ENCODE measurements around the gene PPARGC1A. TPM values are rescaled to one million over a fixed set of nuclear protein-coding genes. Genes with fewer than 3 reads are reported as not detected.

Gene PPARGC1A
- total and polyA plus RNA-seq, 8 donors: 3.8 to 9.2 (median 5.1) TPM

DNA sequence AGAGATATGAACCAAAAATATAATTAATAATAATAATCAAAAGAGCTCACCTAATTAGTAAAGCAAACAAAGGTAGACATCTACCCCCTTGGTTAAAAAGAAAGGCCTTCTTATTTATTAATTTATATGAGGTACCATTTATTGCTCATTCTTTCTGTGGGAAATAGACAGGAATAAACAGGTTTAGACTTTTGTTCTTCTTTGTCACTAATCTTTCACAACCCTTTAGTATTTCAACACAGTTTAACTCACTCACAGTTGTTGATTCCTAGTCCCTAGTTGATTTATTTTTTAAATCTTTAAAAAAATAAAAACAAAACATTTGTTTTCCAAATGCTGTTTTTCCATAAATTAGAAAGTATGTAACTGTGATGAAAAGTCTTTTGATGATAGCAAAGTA lies 5.6 kb downstream of the PPARGC1A start:
- Histone ChIP-seq H3K27me3 (no peaks in the 10 kb centered on the region), H3K9me3 (no peaks in the 10 kb centered on the region), H3K4me3 (no peak overlapping the region), H3K4me1 (peaks cover 0 to 8% of the 10 kb centered on the region in 2 donors), H3K36me3 (no peaks in the 10 kb centered on the region), H3K27ac (no peak overlapping the region)
- TF ChIP-seq, protein P1, sequence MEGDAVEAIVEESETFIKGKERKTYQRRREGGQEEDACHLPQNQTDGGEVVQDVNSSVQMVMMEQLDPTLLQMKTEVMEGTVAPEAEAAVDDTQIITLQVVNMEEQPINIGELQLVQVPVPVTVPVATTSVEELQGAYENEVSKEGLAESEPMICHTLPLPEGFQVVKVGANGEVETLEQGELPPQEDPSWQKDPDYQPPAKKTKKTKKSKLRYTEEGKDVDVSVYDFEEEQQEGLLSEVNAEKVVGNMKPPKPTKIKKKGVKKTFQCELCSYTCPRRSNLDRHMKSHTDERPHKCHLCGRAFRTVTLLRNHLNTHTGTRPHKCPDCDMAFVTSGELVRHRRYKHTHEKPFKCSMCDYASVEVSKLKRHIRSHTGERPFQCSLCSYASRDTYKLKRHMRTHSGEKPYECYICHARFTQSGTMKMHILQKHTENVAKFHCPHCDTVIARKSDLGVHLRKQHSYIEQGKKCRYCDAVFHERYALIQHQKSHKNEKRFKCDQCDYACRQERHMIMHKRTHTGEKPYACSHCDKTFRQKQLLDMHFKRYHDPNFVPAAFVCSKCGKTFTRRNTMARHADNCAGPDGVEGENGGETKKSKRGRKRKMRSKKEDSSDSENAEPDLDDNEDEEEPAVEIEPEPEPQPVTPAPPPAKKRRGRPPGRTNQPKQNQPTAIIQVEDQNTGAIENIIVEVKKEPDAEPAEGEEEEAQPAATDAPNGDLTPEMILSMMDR (IDR thresholded peaks at IDR 0.05): no peak
- intact Hi-C loops (cut with DNase I): no loop called here
- ATAC-seq (no peak), DNase-seq (no peak)

DNA sequence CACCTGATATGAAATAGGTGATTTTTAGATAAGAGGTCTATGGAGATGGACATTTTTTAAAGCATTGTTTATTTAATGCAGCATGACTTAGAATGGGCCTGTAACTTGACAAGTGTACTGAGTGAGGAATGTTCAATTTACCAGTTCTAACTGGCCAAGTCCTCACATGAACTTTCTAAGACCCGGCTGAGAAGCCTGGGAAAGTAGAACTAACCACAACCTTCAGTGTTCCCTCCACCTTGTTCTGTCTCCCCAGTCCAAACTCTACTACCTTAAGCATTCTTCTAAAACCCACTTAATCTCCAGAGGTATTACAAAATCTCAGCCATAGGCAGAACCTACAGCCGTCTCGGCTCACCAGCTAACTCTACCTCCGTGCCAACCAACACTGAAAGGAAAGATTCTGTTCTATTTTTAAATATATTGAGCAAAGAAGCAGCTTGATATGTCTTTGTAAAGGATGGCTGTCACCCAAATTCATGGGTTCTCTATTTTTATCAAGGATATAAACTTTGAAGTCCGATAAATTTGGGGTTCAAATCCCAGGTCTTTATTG lies 6.8 kb downstream of the PPARGC1A start:
- peak; percentile 35 for ATAC-seq
- TF ChIP-seq, protein P1 (IDR thresholded peaks at IDR 0.05): no peak
- Histone ChIP-seq H3K27me3 (no peaks in the 10 kb centered on the region), H3K9me3 (no peaks in the 10 kb centered on the region), H3K27ac (no peak overlapping the region), H3K4me3 (no peak overlapping the region), H3K4me1 (peaks cover 0 to 8% of the 10 kb centered on the region in 2 donors), H3K36me3 (no peaks in the 10 kb centered on the region)
- no peak for DNase-seq
- intact Hi-C loops (cut with DNase I): no loop called here

DNA sequence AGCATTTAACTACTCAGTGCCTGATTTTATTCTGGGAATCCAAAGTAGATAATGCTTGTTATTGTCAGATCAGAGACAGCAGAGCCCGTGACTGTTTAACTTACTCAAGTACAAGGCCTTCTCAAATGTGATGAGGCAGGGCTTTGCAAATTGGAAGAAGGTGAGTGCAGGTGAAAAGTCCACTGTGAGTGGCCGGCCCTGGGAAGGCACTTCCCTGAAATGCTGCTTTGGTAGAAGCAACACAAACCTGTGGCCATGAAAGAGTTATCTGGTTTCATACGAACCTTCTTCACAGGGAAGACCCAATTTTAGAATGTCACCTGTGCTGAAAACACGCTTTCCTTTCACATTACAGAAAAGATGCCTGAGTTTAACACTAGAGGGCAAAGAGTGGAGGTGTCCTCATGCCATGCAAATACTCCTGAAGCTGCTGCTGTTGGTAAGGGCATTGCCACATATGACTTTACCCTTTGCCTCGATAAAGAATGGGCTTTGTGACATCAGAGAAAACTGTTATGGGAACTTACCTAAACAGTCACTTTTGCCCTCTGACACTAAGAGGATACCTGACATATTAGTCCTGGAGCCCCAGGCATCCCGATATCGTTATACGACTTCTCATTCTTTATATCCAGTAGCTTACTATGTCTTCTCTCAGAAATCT lies 8.0 kb downstream of the PPARGC1A start:
- H3K9me3 ChIP-seq: no peaks in the 10 kb centered on the region
- no peak overlapping the region for H3K27ac ChIP-seq
- intact Hi-C loops (cut with DNase I): no loop called here
- H3K4me3 ChIP-seq: no peak overlapping the region
- DNase-seq (no peak), ATAC-seq (peak; percentile 39)
- TF ChIP-seq, protein P1 (IDR thresholded peaks at IDR 0.05): no peak
- H3K36me3 ChIP-seq: no peaks in the 10 kb centered on the region
- no peaks in the 10 kb centered on the region for H3K27me3 ChIP-seq
- H3K4me1 ChIP-seq: peaks cover 0 to 8% of the 10 kb centered on the region in 2 donors

DNA sequence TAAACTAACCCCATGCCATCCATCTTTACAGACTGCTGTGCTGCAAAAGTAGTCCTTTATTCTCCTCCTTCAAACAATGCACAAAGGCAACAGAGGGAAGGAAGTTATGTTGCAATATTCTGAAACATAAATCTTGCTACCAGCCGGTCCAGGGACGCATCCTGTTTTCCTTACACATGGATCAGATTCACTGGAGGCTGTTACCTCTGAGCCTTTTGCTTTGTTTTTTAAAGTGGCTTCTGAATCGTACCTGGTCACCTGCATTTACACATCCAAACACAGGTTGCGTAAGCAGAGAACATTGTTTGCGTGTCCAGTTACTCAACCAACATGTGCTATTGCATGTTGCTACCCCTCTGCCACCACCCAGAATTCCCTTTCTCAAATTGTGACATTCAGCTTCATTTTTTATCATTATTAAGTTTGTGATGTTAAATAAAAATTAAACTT lies 8.8 kb downstream of the PPARGC1A start:
- peak; percentile 23 for ATAC-seq
- TF ChIP-seq, protein P1 (IDR thresholded peaks at IDR 0.05): no peak
- H3K4me3 ChIP-seq: no peak overlapping the region
- peak in 1 of 4 donors; percentile 16 for DNase-seq
- H3K36me3 ChIP-seq: no peaks in the 10 kb centered on the region
- intact Hi-C loops (cut with DNase I): no loop called here
- H3K27ac ChIP-seq: no peak overlapping the region
- no peaks in the 10 kb centered on the region for H3K9me3 ChIP-seq
- no peaks in the 10 kb centered on the region for H3K27me3 ChIP-seq
- peaks cover 0 to 8% of the 10 kb centered on the region in 2 donors for H3K4me1 ChIP-seq

DNA sequence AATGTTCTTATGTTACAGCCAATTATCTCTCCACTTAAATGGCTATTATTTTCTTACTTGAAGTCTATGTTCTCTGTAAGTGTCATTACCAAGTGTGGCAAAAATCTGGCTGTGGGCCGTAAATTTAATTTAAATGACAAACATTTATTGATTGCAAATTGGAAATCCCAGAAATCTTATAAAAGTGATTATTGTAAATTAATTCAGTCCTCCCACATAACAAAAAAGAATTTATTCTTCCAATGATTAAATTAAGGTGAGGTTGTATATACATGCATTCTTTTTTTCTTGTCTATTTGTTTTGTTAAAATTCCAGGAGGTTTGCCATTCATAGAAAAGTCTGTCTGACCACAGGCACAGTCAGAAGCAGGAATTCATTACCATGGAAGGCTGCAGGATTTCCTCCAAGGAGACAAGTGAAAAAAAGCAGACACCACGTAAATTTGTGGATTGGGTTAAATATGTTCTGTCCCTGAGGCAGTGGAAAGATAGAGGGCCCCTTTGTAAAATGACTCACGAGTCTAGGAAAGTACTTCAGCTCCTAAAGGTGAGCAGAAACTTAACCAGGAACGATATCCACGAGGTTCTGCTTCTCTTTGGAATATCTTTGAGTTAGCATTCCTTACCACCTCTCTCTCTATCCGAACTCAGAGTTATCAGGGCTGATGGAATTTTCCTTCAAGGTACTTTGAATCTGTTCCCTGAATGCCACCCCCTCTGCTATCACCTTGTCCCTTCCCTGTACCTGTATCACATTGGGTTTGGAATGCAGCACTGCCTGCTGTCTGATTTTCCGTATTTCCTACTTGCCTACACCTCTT lies 10.7 kb downstream of the PPARGC1A start:
- ATAC-seq (no peak), DNase-seq (no peak)
- intact Hi-C loops (cut with DNase I): no loop called here
- Histone ChIP-seq H3K4me1 (peaks cover 0 to 8% of the 10 kb centered on the region in 2 donors), H3K27ac (no peak overlapping the region), H3K9me3 (no peaks in the 10 kb centered on the region), H3K36me3 (no peaks in the 10 kb centered on the region), H3K27me3 (no peaks in the 10 kb centered on the region), H3K4me3 (no peak overlapping the region)
- TF ChIP-seq, protein P1 (IDR thresholded peaks at IDR 0.05): no peak
